ENCODE measurements around the gene CUBN.
A peak's percentile ranks its signal among the peaks of the same experiment; 100 is the strongest.

CUBN gene

DNA sequence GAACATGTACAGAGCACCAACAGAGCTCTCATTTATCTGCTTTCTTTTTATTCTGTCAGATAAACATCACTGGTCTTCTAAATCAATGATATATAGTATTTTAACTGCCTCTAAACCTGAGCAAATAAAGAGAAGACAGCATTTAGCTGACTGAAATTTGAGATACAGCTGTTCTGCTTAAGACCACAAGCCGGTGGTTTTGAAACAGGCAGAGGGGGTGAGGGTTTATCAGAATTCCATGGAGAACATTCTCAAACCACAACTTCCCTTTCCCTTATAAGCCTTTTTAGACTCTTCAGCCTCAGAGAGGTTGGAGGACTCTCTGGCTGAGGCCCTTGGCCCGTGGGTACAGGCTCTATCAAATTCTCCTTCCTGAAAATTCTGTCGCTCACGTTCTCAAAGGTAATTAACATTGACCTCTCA, 225.0 kb downstream of the CUBN start:
- peak; percentile 95 for DNase-seq

DNA sequence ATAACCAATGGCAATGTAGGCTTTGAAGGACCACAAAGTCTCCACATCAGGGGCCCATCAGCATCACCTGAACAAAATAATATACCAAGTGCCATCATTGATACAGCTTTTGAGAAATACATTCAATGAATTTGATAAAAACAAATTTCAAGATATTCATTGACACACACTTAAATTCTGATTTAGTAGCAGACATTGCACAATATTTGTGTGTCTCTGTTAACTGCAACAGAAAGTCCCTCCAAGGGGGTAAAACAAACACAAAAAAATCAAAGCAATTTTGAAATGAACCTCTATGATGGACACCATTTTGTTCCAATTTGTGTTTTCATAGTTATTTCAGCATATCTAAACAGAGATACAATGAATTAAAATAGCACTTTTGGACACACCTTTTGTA, 225.6 kb downstream of the CUBN start:
- no peak for DNase-seq

DNA sequence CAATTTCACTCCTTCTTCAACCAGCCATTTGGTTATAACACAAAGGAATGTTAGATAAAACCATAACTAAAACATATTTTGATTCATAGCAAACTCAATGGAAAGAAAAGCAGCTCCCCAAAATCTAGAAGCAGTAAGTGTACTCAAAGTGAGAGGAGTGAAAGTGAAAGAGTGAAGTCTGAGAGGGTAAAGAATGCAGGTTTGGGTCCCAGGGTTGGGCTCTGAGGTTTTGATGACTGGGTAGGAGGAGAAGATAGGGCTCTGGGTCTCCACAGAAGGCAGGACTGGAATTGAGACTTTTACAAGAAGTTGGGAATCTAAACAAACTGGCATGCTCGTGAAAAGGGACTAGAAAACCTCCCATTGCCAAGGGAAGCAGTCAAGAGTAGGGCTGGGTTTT, 227.0 kb downstream of the CUBN start:
- DNase-seq, result no peak

DNA sequence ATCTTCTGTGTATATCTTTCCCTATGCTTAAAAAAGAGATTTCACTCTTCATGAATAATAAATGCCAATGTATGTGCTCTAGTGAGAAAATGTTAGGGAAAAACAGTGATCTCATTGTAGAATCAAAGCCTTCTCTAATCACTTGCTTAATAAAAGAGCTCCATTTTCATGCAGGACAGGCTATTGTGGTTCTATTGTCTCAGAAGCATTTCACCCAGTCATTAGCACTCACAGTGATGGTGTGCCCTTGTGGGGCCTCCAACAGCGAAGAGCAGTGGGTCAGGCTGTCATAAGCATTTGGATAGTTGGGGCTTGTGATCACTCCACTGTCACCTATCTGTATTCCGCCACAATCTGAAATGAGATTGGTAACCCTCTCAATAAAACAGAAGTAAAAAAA, 228.5 kb downstream of the CUBN start:
- no peak for DNase-seq

DNA sequence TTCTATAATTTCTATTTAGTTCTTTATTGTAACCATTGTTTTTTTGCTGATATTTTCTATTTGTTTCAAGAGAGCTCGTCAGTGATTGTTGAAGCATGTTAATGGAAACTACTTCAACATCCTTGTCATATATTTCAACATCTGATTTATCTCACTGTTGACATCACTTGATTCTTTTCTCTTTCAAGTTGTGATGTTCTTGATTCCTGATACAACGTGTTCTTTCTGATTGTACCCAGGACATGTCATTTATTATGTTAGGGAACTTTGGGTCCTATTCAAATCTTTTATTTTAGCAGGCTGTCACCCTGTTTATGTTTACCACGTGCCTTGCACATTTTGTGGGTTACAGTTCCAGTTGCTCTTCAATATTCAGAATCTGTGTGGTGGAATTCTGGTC, 232.6 kb downstream of the CUBN start:
- no peak for DNase-seq

DNA sequence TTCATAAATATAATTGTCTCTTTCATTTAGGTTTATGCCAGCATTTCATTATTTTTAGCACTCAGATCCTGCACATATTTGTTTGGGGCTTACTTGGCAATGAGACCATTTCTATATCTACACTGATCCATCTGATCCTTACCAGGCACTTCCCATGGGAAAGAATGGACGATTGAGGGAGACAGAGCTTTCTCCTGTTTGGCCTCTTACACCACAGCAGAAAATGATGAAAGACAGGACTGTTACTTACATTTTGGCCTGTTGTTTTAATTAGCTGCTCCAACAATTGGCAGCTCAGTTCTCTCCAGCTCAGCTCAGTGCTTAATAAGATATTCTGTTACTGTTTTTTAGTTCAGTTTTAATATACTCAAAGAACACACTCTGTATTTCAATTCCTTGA, 234.8 kb downstream of the CUBN start:
- DNase-seq, result no peak

DNA sequence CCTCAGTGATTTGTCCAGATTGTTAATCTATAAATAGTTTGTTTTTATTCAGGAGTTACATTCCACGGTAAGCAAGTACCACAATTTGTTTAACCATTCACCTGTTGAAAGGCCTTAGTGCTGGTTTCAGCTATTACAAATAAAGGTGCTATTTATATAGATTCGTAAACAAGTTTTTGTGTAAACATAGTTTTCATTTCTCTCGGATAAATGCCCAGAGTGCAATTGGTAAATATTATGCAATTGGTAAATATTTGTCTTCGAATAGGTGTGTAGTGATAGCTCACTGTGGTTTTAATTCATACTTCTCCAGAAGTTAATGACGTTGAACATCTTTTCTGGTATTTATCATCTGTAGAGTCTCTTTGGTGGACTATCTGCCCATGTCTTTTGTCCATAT, 235.9 kb downstream of the CUBN start:
- DNase-seq, result no peak

DNA sequence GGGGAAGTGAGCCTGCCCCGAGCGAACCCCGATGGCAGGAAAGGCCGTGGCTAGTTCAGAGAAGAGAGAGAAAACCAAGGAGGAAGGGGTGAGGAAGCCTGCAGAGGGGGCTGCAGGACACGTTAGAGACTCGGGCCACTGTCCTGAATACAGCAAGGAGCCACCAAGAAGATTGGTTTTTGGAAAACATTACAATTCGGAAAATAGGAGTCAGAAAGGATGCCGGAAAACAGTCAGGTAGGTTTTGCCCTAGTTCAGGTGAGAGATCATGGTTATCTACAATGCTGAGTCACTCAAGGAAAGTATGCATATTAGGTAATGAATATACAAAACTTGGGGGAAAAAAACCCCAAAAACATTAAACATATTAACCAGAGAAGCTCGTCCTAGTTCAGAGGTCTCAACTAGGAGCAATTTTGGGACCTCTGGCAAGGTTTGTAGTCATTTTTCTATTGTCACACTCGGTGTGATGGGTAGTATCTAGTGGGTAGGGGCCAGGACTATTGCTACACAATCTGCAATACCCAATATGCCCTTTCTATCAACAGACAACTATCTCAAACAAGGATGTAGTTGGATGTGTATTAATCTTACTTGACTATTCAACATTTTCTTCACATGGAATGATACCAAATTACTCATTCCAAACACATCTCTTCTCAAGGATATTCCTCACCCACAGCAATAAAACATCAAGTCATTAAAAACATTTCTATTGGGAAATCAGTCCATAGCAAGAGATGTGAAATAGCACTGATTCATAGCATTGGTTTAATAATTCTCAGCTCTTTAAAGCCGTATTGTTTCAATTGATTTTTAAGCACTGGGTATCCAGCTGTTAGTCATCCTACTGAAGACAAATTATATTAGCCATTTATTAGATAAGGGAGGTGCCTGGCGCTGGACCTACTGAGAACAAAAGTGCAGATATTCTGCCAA, 238.0 kb downstream of the CUBN start:
- peak; percentile 93 for DNase-seq

DNA sequence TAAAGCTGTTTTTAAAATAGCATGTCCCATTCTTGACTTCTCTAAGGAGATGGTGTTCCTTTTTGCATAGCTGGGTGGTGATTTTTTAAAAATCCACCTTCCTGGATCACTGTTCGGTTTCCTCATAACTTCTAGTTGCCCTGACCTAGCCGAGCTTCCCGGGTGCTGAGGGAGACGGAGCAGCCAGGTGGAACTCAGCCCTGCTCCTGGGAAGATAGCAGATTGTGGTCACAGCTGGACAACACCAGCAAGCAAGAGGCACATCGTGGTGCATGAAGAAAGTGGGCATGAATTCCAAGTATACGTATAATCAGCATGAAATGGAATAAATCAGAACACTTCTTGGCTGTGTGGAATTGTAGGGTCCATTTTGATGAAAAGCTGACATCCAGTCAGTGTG, 238.9 kb downstream of the CUBN start:
- no peak for DNase-seq

DNA sequence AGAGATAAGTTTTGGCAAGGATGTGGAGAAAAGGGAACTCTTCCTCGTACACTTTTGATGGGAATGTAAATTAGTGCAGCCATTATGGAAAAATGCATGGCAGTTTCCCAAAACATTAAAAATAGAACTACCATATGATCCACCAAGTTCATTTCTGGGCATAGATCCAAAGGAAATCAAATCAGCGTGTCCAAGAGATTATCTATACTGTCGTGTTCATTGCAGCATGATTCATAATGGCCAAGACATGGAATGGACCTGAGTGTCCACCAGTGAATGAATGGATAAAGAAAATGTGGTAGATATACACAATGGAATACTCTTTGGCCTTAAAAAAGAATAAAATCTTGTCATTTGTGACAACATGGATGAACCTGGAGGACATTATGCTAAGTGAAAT, 242.0 kb downstream of the CUBN start:
- DNase-seq, result peak; percentile 96

DNA sequence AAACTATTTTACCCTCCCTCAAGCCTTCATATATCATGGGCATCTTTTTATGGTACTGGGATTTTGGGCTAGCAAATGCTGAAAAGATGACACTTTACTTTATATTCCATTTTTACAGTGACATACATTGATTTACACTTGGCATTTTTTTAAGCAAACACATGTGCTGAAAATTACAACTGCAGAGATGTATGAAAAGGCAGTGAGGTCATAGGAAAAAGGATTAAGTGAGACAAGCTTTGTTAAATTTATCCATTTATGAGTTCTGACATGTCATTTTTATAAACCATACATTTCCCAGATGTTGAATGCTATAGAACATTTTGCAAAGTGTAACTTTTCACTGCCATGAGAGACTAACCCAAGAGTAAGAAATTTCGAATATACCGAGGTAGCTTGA, 243.6 kb downstream of the CUBN start:
- peak; percentile 44 for DNase-seq

DNA sequence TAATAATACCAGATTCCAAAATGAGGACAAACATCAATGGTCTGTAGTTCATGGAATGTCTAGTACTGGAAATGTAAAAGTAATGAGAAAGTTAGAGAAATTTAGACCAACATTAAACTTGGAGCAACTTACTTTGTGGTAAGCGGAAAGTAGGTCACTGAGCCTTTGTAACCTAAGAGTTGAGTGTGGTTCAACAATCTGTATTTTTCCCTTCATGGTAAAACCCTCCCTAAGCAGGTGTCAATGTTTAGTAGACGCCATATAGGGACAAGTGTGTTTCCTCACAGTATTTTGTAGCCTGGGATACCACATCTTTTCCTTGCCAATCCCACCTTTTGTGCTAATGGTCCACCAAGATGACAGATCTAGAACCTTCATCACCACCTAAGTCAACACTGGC, 245.1 kb downstream of the CUBN start:
- no peak for DNase-seq

DNA sequence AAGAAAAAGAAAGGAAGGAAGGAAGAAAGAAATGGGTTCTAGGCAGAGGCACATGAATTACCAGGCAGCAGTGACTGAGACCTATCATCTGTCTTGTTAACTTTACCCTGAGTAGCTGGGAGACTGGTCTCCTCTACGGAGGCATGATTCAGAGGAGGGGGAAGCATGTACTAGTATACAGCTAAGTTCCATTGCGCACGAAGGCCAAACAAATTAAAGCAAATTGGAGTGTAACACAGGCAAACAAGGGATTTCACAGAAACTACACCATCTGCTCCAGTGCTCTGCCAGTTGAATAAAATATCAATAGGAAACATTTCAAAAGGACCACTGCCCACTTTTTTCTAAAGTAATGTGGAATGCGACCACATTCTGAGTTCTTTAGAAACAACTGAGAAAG, 246.5 kb downstream of the CUBN start:
- no peak for DNase-seq

DNA sequence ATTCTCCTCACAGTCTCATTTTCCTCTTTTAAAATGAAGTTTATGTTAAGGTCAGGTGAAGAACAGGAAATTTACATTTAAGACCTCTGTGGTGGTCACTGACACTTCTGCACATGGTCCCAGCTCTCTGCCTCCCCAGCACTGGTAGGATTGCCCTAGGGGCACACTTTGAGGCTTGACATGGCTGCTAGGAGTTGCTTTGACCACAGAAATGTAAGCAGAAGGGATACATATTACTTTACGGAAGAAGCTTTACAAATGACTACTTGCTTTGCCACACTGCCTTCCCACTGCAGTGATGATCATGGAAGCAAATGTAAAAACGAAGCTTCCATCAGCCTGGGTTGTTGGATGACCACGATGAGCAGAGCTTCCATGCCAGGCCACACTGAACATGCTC, 259.3 kb downstream of the CUBN start:
- DNase-seq, result no peak

DNA sequence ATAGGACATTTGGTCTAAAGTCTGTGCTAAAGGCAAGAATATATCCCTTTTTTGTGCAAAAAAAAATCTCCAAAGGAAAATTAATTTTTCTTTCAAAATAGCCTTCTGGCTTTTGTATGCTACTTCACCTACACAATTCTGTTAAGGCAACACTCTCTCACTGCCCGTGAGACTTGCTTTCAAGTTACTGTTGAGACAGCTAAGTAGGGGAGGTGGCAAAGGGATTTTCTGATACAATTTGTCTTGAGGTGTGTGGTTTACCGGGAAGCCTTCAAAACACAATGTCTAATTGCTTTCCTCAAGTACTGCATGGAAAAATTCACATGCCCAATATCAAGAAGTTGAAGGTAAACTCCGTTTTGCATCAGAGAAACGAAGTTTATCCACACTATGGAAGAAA, 261.6 kb downstream of the CUBN start:
- DNase-seq, result no peak

DNA sequence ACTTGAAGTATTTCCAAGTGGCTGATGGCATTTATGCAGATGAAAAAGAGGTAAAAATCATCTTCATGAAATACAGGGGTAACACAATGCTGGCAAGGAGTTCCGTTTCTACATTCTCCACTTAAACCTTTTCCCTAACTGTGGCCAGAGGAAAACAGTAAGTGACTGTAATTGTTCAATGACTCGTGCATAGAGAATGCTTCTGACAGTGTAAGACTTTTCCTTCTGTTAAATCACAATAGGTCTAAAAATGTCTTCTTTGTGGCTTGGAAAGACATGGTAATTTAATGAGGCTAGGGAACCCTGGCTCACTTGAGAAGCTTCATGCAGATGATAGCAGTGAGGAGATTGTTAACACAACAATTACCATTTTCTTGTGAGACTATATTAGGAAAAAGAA, 262.1 kb downstream of the CUBN start:
- peak; percentile 88 for DNase-seq

DNA sequence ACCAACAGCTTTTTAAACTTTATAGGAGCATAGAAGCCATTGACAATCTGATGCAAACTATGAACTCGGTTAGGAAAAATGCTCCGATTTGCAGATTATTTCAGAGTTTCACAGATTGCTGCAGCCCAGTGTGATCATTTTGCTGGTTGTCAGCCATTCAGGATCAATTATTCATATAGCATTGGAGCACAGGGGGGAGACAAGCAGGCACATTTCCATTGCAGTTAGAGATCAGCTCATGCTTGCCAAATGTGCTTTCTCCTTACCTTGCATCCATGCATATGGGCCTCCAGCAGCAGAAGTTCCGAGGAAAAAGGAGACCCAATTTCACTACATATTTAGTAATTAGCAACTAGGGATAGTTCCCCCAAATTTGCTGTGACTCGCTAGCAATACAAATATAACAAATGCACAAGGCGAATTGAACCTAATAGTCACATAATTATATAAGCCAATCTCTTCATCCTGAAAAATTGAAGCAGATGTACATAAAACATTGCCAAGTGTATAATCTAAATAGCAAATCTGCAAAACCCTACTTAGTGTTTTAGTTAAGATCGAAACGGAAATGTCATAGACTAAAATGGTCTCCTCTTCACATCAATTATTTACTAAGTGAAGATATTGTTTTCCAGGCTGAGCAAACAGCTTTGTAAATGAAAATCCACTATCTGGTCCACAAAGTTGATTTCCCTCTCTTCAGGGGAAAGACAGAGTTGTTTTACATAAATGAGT, 262.9 kb downstream of the CUBN start:
- DNase-seq, result no peak

DNA sequence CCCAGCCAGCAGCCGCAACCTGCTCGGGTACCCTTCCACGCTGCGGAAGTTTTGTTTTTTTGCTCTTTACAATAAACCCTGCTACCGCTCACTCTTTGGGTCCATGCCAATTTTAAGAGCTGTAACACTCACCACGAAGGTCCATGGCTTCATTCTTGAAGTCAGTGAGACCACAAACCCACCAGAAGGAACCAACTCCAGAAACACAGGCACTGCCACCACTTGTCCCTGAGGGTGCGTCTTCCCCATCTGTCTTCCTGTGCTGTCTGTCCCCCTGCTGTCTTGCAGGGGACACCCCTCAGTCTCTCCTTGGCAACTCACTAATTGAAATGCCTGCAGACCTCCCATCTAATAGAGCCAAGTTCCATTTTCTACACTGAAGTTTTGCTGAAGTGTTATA, 263.8 kb downstream of the CUBN start:
- no peak for DNase-seq

DNA sequence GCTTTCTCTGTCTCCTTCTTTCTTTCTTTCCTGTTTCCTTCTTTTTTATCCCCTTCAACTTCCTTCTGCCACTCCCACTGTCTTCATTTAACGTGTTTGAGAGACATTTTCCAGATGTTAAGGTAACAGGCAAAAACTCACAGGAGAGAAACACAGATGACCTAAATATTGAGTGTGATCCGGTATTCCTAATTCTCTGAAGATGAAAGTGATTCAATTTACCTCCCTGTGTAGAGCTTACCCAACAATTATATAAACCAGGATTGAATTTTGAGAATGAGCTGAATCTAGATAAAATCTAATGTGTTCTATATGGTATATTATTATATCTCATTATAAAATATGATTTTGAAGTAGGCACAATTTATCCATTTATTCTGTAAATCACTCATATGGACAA, 265.8 kb downstream of the CUBN start:
- DNase-seq, result no peak

DNA sequence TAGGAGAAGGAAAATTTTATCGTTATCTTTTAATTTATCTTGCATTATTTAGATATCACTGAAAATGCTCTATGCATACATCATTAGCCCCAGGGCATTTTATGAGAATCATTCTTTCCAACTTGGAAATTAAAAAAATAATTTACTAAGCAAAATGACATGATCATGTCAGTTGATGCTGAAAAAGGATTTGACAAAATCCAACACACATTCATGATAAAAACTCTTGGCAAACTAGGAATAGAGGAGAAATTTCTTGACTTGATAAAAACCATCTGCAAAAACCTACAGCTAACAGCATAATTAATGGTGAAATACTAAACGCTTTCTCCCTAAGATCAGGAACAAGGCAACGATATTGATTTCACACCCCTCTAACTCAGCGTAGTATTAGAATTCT, 272.2 kb downstream of the CUBN start:
- DNase-seq, result no peak

DNA sequence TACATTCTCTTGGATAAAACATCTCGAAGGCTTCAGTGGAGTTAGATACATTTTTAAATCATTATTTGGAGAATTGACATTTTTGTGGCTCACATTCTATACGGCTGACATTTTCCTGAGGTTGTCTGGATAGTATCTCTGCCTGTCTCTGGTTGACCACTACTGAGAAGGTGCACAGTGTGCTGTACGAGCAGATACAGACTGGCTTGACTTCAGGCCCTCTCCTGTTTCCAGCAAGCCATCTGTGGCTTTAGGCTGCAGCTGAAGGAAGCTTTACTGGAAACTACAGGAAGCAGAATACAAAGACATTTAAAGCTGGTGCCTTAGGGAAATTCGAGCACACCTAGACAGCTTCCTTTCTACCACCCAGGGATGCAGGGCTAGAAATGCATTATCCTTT, 273.0 kb downstream of the CUBN start:
- DNase-seq, result peak; percentile 79

DNA sequence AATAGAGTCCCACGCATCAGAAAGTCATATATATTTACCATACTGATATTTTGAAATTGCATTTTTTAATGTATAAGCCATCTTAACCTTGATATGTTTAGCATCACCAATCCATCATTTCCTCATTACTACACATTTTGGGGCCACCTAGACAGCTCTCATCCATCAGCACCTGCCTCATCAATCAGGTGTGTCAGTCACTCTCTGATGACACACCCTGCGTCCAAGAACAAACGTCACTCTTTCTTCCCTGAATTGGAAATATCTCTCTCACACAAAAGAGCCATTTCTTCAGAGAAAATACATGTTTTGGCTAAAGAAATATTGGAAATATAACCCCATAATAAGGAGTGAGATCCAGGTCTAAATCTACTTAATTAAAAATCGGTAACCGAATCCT, 273.5 kb downstream of the CUBN start:
- DNase-seq, result no peak

DNA sequence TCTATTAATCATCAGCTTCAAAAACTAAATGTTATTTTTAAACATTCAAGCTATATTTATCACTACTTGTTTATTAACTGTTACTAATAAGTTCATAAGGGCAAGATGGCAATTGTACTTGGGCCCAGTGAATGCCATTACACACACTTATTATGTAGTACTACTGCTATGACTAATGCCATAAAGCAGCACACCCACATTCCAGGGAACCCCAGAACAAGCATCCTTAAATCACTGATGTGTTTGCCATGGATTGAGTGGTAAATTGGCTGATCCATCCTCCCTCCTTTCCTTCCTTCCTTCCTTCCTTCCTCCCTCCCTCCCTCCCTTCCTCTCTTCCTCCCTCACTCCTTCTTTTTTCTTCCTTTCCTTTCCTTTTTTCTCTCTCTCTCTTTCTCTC, 275.0 kb downstream of the CUBN start:
- peak; percentile 60 for DNase-seq

DNA sequence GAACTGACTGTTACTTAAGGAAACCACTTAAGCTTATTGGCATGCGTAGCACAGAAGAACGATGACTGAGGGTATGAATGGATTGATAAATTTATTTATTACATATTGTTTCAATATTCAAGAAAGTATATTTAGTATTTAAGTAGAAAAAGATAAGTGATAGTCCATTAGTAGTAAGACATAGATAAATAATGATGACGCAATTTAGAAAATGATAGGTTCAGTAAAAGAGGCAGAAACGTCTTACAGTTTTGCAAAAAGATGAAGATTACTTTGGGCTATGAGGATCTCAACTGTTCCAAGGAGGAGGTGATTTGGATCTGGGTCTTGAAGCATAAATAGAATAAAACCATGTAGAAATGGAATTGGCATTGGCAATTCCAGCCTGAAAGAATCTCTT, 275.8 kb downstream of the CUBN start:
- DNase-seq, result no peak
